Adrenal gland (tissue), 5 donors: Measurements from ENCODE around the gene SLC25A20.

Experiments used
- CTCF ChIP-seq, 6 experiments: fragments of 450-650 bp in 4 of 6; fragments of 200-600 bp in 2 of 6; sonication (generic) in 1 of 6; IDR thresholded peaks; 1 replicate in 5 of 6; 2 replicates in 1 of 6; pipeline versions ENCODE4 v1.5.1 to v1.8.0; 2016 to 2021; ENCODE audit warnings: antibody characterized with exemption in 6 of 6, mild to moderate bottlenecking in 2 of 6, moderate library complexity in 1 of 6
- POLR2A ChIP-seq, 2 donors: fragments of 450-650 bp; IDR thresholded peaks; one replicate each; pipeline ENCODE4 v1.6.1; 2017; ENCODE audit warnings: antibody characterized with exemption in 2 of 2, mild to moderate bottlenecking in 2 of 2, moderate library complexity in 1 of 2
- donor health status: DM: no; HTN: no; CAD: no.

GRCh38 chr3:48928679-48929078 lies 30.0 kb upstream of the SLC25A20 start:
- TF ChIP-seq CTCF (IDR thresholded peaks at IDR 0.05) (no peak), POLR2A (IDR thresholded peaks at IDR 0.05) (no peak)
